Neural progenitor cell (in vitro differentiated cells): ENCODE measurements around the gene AKAP9. TPM values are rescaled to one million over a fixed set of nuclear protein-coding genes. Genes with fewer than 3 reads are reported as not detected.
"Not testable (repeated sequence)": the region's sequence is repeated elsewhere in the genome, so short reads cannot be mapped to it uniquely, and the experiment has no call there.

ENCODE experiments used
- DNase-seq: peaks from one replicate; pipeline ENCODE4 v3.0.0-alpha.2; 2016; ENCODE audit warnings: low spot score
- H2AFZ ChIP-seq: fragments of 200-600 bp; sonication (generic); replicated peaks from 2 replicates; pipeline ENCODE4 v1.6.1; 2016; ENCODE audit warnings: antibody characterized with exemption
- H3F3A ChIP-seq: fragments of 200-600 bp; sonication (generic); 2 replicates; pipeline ENCODE4 v1.6.1; 2016; ENCODE audit warnings: antibody characterized with exemption, low read depth
- H3K27ac ChIP-seq: fragments of 200-600 bp; sonication (generic); 2 replicates; pipeline ENCODE4 v1.5.1; 2016; ENCODE audit warnings: mild to moderate bottlenecking
- H3K27me3 ChIP-seq: fragments of 200-600 bp; sonication (generic); 2 replicates; pipeline ENCODE4 v1.6.1; 2016; ENCODE audit warnings: mild to moderate bottlenecking, moderate library complexity
- H3K36me3 ChIP-seq: fragments of 200-600 bp; sonication (generic); 2 replicates; pipeline ENCODE4 v1.5.1; 2016
- H3K4me1 ChIP-seq: fragments of 200-600 bp; sonication (generic); 2 replicates; pipeline ENCODE4 v1.6.1; 2016; ENCODE audit warnings: mixed run types
- H3K4me2 ChIP-seq: fragments of 200-600 bp; sonication (generic); 2 replicates; pipeline ENCODE4 v1.6.1; 2016
- H3K4me3 ChIP-seq: fragments of 200-600 bp; sonication (generic); 2 replicates; pipeline ENCODE4 v1.5.1; 2016
- H3K79me2 ChIP-seq: fragments of 200-600 bp; sonication (generic); 2 replicates; pipeline ENCODE4 v1.6.1; 2016; ENCODE audit warnings: low read depth
- H3K9ac ChIP-seq: fragments of 200-600 bp; sonication (generic); 2 replicates; pipeline ENCODE4 v1.6.1; 2016
- H3K9me3 ChIP-seq: fragments of 200-600 bp; sonication (generic); 2 replicates; pipeline ENCODE4 v1.5.1; 2016; ENCODE audit warnings: low read depth
- H4K20me1 ChIP-seq: fragments of 200-600 bp; sonication (generic); 2 replicates; pipeline ENCODE4 v1.6.1; 2016; ENCODE audit warnings: low read depth
- H3K27ac Mint-ChIP-seq: 3 replicates; pipeline ENCODE4 v1.8.0; 2021; ENCODE audit warnings: mixed read lengths
- H3K27me3 Mint-ChIP-seq: 2 replicates; pipeline ENCODE4 v1.8.0; 2022; ENCODE audit warnings: low read depth, mild to moderate bottlenecking, inconsistent platforms, moderate library complexity, mixed read lengths; ENCODE audit not compliant: insufficient read depth
- H3K36me3 Mint-ChIP-seq: 3 replicates; pipeline ENCODE4 v1.8.0; 2021; ENCODE audit warnings: mixed read lengths
- H3K4me1 Mint-ChIP-seq: 3 replicates; pipeline ENCODE4 v1.8.0; 2021; ENCODE audit warnings: mixed read lengths
- H3K4me3 Mint-ChIP-seq: 3 replicates; pipeline ENCODE4 v1.8.0; 2021; ENCODE audit warnings: mild to moderate bottlenecking, moderate library complexity, mixed read lengths
- H3K9me3 Mint-ChIP-seq: 3 replicates; pipeline ENCODE4 v1.8.0; 2020; ENCODE audit warnings: mixed read lengths
- EZH2 ChIP-seq: fragments of 200-600 bp; sonication (generic); IDR thresholded peaks from 2 replicates; pipeline ENCODE4 v1.6.1; 2017; ENCODE audit warnings: antibody characterized with exemption, mild to moderate bottlenecking, moderate library complexity
- EZH2phosphoT487 ChIP-seq: fragments of 200-600 bp; sonication (generic); IDR thresholded peaks from 2 replicates; pipeline ENCODE4 v1.6.1; 2017; ENCODE audit warnings: antibody characterized with exemption
- total RNA-seq: library from RNA; depleted of rRNA; stranded (reverse); fragments of >200 nt; gene quantifications from 2 replicates; pipeline ENCODE4 v1.2.3, GENCODE V29; 2015; ENCODE audit warnings: low replicate concordance
- TF ChIP-seq, protein P1 (sequence below): fragments of 200-600 bp; sonication (generic); IDR thresholded peaks from 2 replicates; pipeline ENCODE4 v1.5.1; 2017; ENCODE audit warnings: antibody characterized with exemption, mild to moderate bottlenecking

AKAP9 gene
- 68.6 and 93.4 TPM in 2 replicates for total RNA-seq

DNA sequence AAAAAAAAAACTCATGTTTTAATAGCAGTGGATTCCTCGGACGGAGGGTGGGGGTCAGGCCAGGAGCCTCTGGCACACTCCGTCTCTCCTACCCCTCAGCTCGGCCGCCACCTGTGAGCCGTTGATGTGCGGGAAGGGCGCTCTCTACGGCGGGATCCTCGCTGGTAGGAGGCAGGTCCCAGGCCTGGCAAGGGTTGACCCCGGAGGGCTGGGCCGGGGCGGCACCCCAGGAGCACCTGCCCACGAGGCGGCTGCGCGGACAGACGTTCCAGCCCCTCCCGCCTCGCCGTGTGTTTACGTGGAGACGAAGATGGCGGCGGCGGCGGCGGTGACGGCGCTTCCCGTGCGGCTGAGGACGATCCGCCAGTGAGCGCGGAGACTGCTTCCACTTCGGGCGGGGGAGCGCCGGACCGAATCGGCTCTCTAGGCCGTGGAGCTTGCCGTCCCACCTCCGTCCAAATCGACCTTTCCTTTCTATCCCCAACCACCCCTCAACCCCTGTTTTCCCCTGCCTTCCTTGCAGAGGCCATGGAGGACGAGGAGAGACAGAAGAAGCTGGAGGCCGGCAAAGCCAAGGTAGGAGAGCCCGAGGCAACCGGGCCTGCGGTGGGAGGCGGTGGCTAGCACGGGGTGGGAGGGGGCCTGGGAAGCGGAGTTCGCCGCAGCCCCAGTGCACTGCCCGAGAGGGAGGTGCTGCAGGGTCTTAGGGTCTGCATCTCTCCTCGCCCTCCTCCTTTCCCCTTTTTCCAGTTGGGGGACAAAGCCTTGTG, at the start of gene AKAP9:
AKAP9 (plus strand) TSS at position 291 of the 770 bp plus-strand sequence; CDS start at position 529, 238 bp downstream.
- Mint-ChIP-seq H3K4me3 (peak within 1 kb of the TSS; percentile 95), H3K4me1 (peaks cover 27% of the 10 kb centered on the region), H3K27me3 (no peaks in the 10 kb centered on the region), H3K9me3 (no peaks in the 10 kb centered on the region), H3K36me3 (no peaks in the 10 kb centered on the region), H3K27ac (peak within 1 kb of the TSS; percentile 98)
- peak within 1 kb of the TSS; percentile 91 for H3K4me2 ChIP-seq
- no peaks in the 10 kb centered on the region for H3K9me3 ChIP-seq
- peak within 1 kb of the TSS; percentile 90 for H3K4me3 ChIP-seq
- H3K4me1 ChIP-seq, result peaks cover 23% of the 10 kb centered on the region
- H3F3A ChIP-seq, result peaks cover 28% of the 10 kb centered on the region
- TF ChIP-seq, protein P1, sequence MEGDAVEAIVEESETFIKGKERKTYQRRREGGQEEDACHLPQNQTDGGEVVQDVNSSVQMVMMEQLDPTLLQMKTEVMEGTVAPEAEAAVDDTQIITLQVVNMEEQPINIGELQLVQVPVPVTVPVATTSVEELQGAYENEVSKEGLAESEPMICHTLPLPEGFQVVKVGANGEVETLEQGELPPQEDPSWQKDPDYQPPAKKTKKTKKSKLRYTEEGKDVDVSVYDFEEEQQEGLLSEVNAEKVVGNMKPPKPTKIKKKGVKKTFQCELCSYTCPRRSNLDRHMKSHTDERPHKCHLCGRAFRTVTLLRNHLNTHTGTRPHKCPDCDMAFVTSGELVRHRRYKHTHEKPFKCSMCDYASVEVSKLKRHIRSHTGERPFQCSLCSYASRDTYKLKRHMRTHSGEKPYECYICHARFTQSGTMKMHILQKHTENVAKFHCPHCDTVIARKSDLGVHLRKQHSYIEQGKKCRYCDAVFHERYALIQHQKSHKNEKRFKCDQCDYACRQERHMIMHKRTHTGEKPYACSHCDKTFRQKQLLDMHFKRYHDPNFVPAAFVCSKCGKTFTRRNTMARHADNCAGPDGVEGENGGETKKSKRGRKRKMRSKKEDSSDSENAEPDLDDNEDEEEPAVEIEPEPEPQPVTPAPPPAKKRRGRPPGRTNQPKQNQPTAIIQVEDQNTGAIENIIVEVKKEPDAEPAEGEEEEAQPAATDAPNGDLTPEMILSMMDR, result no peak
- peak; percentile 30 for TF ChIP-seq EZH2
- H2AFZ ChIP-seq, result peak within 1 kb of the TSS; percentile 89
- H4K20me1 ChIP-seq, result peaks cover 36% of the 10 kb centered on the region
- peak; percentile 88 for DNase-seq
- H3K9ac ChIP-seq, result peak within 1 kb of the TSS; percentile 73
- peak within 1 kb of the TSS; percentile 92 for H3K27ac ChIP-seq
- no peaks in the 10 kb centered on the region for H3K36me3 ChIP-seq
- H3K79me2 ChIP-seq, result peaks cover 51% of the 10 kb centered on the region
- no peaks in the 10 kb centered on the region for H3K27me3 ChIP-seq

DNA sequence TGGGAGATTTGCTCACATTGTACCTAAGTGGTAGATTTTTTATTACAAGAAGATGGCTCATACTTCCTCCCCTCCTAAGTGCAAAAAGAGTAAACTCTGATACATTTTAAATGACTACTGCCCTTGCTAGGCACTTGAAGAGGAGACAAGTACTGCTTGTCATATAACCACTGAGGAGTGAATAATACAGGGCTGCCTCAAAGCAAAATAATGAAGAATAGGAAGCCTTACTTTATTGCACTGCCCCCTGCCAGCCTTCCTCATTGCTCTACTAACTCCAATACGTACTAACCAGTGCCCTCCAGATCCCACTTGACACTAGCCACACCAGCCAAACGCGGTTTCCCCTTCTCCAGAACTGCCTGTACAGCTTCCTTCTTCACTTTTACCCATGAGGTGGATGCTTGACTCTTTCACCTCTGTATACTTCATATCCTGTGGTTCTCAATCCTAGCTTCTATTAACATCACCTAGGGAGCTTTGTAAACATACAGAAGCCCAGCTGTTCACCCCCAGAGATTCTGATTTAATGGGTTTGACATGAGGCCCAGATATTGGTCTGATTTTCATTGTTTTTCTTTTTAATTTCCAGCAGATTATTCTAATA, 48.5 kb upstream of the AKAP9 start:
- Histone ChIP-seq H3K4me1 (peaks cover 64% of the 10 kb centered on the region), H3K9me3 (peaks cover 11% of the 10 kb centered on the region), H3K27me3 (no peaks in the 10 kb centered on the region), H2AFZ (no peak overlapping the region), H3K9ac (no peak overlapping the region), H3K4me3 (peak overlapping the region; percentile 12), H3K27ac (peak overlapping the region; percentile 84), H3F3A (peaks cover 44% of the 10 kb centered on the region), H3K4me2 (peak overlapping the region; percentile 70), H3K79me2 (no peaks in the 10 kb centered on the region), H4K20me1 (no peaks in the 10 kb centered on the region), H3K36me3 (peaks cover 7% of the 10 kb centered on the region)
- H3K36me3 Mint-ChIP-seq, result no peaks in the 10 kb centered on the region
- peak; percentile 48 for DNase-seq
- TF ChIP-seq, protein P1, result no peak
- TF ChIP-seq EZH2 (no peak), EZH2phosphoT487 (no peak)
- H3K4me1 Mint-ChIP-seq, result peaks cover 36% of the 10 kb centered on the region
- H3K27ac Mint-ChIP-seq, result peak overlapping the region; percentile 88
- H3K27me3 Mint-ChIP-seq, result no peaks in the 10 kb centered on the region
- peak overlapping the region; percentile 9 for H3K4me3 Mint-ChIP-seq
- peaks cover 18% of the 10 kb centered on the region for H3K9me3 Mint-ChIP-seq

DNA sequence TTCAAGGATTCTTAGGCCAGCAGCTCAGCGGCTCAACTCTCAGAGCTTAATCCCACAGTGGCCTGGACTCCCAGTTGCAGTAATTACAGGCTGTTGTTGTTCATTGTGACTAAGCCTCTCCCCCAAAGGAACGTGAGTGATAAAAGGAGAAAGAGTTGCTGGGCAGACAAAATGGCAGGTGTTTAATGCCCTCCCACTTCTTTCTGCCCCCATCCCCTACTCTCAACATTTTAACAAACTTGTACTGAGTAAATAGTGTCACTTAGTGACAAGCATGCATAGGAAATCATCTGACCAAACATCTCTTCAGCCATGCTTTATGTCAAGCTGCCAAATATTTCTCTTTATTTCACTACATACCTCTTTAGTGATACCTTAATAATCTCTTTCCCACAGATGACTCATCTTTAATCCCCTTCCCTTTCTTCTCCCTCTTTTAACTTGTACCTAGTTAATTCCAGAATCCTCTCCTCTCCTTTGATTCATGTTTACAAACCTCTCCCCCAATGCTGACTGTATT, 47.8 kb upstream of the AKAP9 start:
- TF ChIP-seq EZH2 (no peak), EZH2phosphoT487 (no peak)
- TF ChIP-seq, protein P1, result no peak
- peaks cover 11% of the 10 kb centered on the region for H3K9me3 ChIP-seq
- H3K27me3 Mint-ChIP-seq, result no peaks in the 10 kb centered on the region
- peak overlapping the region; percentile 10 for H3K4me3 ChIP-seq
- H3K4me3 Mint-ChIP-seq, result no peak overlapping the region
- H3K27ac Mint-ChIP-seq, result peak overlapping the region; percentile 43
- H4K20me1 ChIP-seq, result no peaks in the 10 kb centered on the region
- H2AFZ ChIP-seq, result no peak overlapping the region
- peaks cover 44% of the 10 kb centered on the region for H3F3A ChIP-seq
- peak; percentile 92 for DNase-seq
- H3K36me3 Mint-ChIP-seq, result no peaks in the 10 kb centered on the region
- peaks cover 7% of the 10 kb centered on the region for H3K36me3 ChIP-seq
- H3K9ac ChIP-seq, result no peak overlapping the region
- H3K4me2 ChIP-seq, result peak overlapping the region; percentile 70
- H3K4me1 Mint-ChIP-seq, result peaks cover 36% of the 10 kb centered on the region
- no peaks in the 10 kb centered on the region for H3K27me3 ChIP-seq
- H3K79me2 ChIP-seq, result no peaks in the 10 kb centered on the region
- H3K4me1 ChIP-seq, result peaks cover 64% of the 10 kb centered on the region
- peaks cover 17% of the 10 kb centered on the region for H3K9me3 Mint-ChIP-seq
- peak overlapping the region; percentile 84 for H3K27ac ChIP-seq

DNA sequence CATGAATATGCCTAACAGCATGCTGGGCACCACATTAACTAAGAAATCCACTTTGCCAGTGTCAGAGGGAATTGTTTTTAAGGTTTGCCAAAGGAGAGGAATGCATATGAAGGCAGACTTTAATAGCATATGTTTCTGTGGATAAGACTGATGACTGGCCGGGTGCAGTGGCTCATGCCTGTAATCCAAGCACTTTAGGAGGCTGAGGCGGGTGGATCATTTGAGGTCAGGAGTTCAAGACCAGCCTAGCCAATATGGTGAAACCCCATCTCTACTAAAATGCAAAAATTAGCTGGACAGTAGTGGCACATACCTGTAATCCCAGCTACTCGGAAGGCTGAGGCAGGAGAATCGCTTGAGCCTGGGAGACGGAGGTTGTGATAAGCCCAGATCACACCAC, 47.0 kb upstream of the AKAP9 start:
- not testable (repeated sequence) for H3K27me3 ChIP-seq, H3K79me2 ChIP-seq, H4K20me1 ChIP-seq, H3K36me3 ChIP-seq, H3K4me3 ChIP-seq, H3K27me3 Mint-ChIP-seq, DNase-seq, H3K36me3 Mint-ChIP-seq, H3K9ac ChIP-seq, H2AFZ ChIP-seq
- Mint-ChIP-seq H3K4me3 (peak overlapping the region; percentile 16), H3K27ac (peak overlapping the region; percentile 59), H3K9me3 (peaks cover 17% of the 10 kb centered on the region), H3K4me1 (peaks cover 36% of the 10 kb centered on the region)
- H3K4me1 ChIP-seq, result peaks cover 64% of the 10 kb centered on the region
- H3F3A ChIP-seq, result peaks cover 44% of the 10 kb centered on the region
- peak overlapping the region; percentile 84 for H3K27ac ChIP-seq
- H3K4me2 ChIP-seq, result peak overlapping the region; percentile 70
- peaks cover 11% of the 10 kb centered on the region for H3K9me3 ChIP-seq
